Panc1 (cell line): Measurements from ENCODE around the gene PRELID3B. TPM values are rescaled to one million over a fixed set of nuclear protein-coding genes. Genes with fewer than 3 reads are reported as not detected.

Experiments
- ATAC-seq: fragments of 200-7000 bp; cut with Tn5 transposase; 2 replicates; pipeline ENCODE4 v1.9.1; 2020; ENCODE audit warnings: mild to moderate bottlenecking, moderate library complexity
- BruUV-seq: library from RNA; stranded (reverse); fragments of 400-500 nt; replicated peaks from 2 replicates; lab custom pipeline; 2021; lab: Mats Ljungman, UMichigan
- CTCF ChIA-PET: fragments of 300-600 bp; sonication (Branson Sonifier 250); formaldehyde crosslinking; loops from one replicate; lab custom pipeline; 2022; ENCODE audit warnings: antibody characterized with exemption; lab: Charles Lee
- POLR2A ChIA-PET: fragments of 300-600 bp; sonication (Branson Sonifier 250); formaldehyde crosslinking; loops from one replicate; lab custom pipeline; 2022; ENCODE audit warnings: antibody characterized with exemption; lab: Charles Lee
- DNase-seq: peaks from one replicate; pipeline ENCODE4 v3.0.0-alpha.2; 2010; ENCODE audit warnings: low read depth, low spot score
- H3K27ac ChIP-seq: 2 replicates; pipeline ENCODE4 v1.5.1; 2011; ENCODE audit warnings: mild to moderate bottlenecking, low read length, inconsistent platforms
- H3K27me3 ChIP-seq: fragments of 200-500 bp; sonication (Bioruptor generic); 2 replicates; pipeline ENCODE4 v1.6.0; 2014; ENCODE audit warnings: low read length, inconsistent platforms; ENCODE audit not compliant: control insufficient read depth, insufficient read depth
- H3K36me3 ChIP-seq: fragments of 200-500 bp; sonication (Bioruptor generic); 2 replicates; pipeline ENCODE4 v1.5.1; 2014; ENCODE audit warnings: inconsistent platforms, mild to moderate bottlenecking, low read length, moderate library complexity; ENCODE audit not compliant: control insufficient read depth, insufficient read depth
- H3K4me1 ChIP-seq: 2 replicates; pipeline ENCODE4 v1.5.1; 2011; ENCODE audit warnings: inconsistent platforms, mild to moderate bottlenecking, low read length, moderate library complexity; ENCODE audit not compliant: control insufficient read depth, insufficient read depth
- H3K4me3 ChIP-seq, 2 experiments: 2 replicates each; pipeline ENCODE4 v1.5.1; 2011 to 2012; ENCODE audit warnings: low read depth in 2 of 2, low read length in 2 of 2, mild to moderate bottlenecking in 2 of 2, inconsistent platforms in 1 of 2, moderate library complexity in 1 of 2
- H3K9me3 ChIP-seq: fragments of 200-500 bp; sonication (Bioruptor generic); 2 replicates; pipeline ENCODE4 v1.5.1; 2014; ENCODE audit warnings: low read depth, mild to moderate bottlenecking, inconsistent platforms, low read length, moderate library complexity; ENCODE audit not compliant: control insufficient read depth, insufficient read depth
- POLR2AphosphoS5 ChIP-seq: IDR thresholded peaks from 2 replicates; pipeline ENCODE4 v1.6.1; 2012; ENCODE audit warnings: mild to moderate bottlenecking, low read depth, low read length, moderate library complexity
- REST ChIP-seq, 2 experiments: IDR thresholded peaks; 2 replicates each; pipeline ENCODE4 v1.6.1; 2011 to 2012; ENCODE audit warnings: low read depth in 2 of 2, control low read depth in 1 of 2, low read length in 1 of 2, mild to moderate bottlenecking in 1 of 2, moderate library complexity in 1 of 2; ENCODE audit not compliant: insufficient read depth in 1 of 2
- SIN3A ChIP-seq: IDR thresholded peaks from 2 replicates; pipeline ENCODE4 v1.6.1; 2012; ENCODE audit warnings: low read depth, mild to moderate bottlenecking, low read length, moderate library complexity, borderline replicate concordance; ENCODE audit not compliant: insufficient read depth
- TCF7L2 ChIP-seq: IDR thresholded peaks from 2 replicates; pipeline ENCODE4 v1.6.1; 2011; ENCODE audit warnings: mild to moderate bottlenecking, low read depth, low read length, inconsistent platforms
- in situ Hi-C: cut with HindIII; loops from 2 replicates; pipeline ENCODE4 v1.10.0; 2016; ENCODE audit warnings: low sequenced_read_pairs, low pct_unique_long_range_greater_than_20kb
- intact Hi-C: fragments of 100-400 bp; cut with micrococcal nuclease; formaldehyde crosslinking; loops from one replicate; pipeline ENCODE4 v1.10.0; 2022; ENCODE audit not compliant: unreplicated experiment
- total RNA-seq: library from RNA; stranded (reverse); gene quantifications from one replicate; pipeline ENCODE4 v1.2.1, GENCODE V29; 2021; ENCODE audit not compliant: unreplicated experiment
- TF ChIP-seq, protein P1 (sequence below): fragments of 450-650 bp; IDR thresholded peaks from 2 replicates; pipeline ENCODE4 v1.5.1; 2017; ENCODE audit warnings: mild to moderate bottlenecking

PRELID3B gene
- total RNA-seq, 1 experiment from 2014 or later = 131 TPM

GRCh38 chr20:59050437-59050836 is 7.9 kb upstream of the PRELID3B start:
- Histone ChIP-seq H3K27ac (no peak overlapping the region), H3K27me3 (peaks cover 15% of the 10 kb centered on the region; the same call in 1 of the 2 replicates), H3K4me3 (no peak overlapping the region), H3K4me1 (no peaks in the 10 kb centered on the region), H3K36me3 (no peaks in the 10 kb centered on the region), H3K9me3 (no peaks in the 10 kb centered on the region)
- BruUV-seq = no TSS peak
- POLR2A ChIA-PET = no interaction called here
- CTCF ChIA-PET = no interaction called here
- DNase-seq = no peak
- intact Hi-C loops (no loop called here), in situ Hi-C loops (no loop called here)
- ATAC-seq = no peak
- TF ChIP-seq SIN3A = no peak
- TF ChIP-seq REST (IDR thresholded peaks at IDR 0.05; ENCODE audit: insufficient read depth in 1 of 2, low read depth in 2 of 2, low read length in 1 of 2) = no peak
- no peak for TF ChIP-seq POLR2AphosphoS5
- TF ChIP-seq TCF7L2 = no peak
- TF ChIP-seq, protein P1, sequence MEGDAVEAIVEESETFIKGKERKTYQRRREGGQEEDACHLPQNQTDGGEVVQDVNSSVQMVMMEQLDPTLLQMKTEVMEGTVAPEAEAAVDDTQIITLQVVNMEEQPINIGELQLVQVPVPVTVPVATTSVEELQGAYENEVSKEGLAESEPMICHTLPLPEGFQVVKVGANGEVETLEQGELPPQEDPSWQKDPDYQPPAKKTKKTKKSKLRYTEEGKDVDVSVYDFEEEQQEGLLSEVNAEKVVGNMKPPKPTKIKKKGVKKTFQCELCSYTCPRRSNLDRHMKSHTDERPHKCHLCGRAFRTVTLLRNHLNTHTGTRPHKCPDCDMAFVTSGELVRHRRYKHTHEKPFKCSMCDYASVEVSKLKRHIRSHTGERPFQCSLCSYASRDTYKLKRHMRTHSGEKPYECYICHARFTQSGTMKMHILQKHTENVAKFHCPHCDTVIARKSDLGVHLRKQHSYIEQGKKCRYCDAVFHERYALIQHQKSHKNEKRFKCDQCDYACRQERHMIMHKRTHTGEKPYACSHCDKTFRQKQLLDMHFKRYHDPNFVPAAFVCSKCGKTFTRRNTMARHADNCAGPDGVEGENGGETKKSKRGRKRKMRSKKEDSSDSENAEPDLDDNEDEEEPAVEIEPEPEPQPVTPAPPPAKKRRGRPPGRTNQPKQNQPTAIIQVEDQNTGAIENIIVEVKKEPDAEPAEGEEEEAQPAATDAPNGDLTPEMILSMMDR = no peak

- DNase-seq (no peak), ATAC-seq (no peak)
- peaks cover 3% of the 10 kb centered on the region; the same call in 1 of the 2 replicates for H3K4me1 ChIP-seq
- no TSS peak for BruUV-seq
- ChIA-PET POLR2A (no interaction called here), CTCF (no interaction called here)
- no peaks in the 10 kb centered on the region for H3K9me3 ChIP-seq
- H3K36me3 ChIP-seq = no peaks in the 10 kb centered on the region
- in situ Hi-C loops (no loop called here), intact Hi-C loops (no loop called here)
- no peak for TF ChIP-seq TCF7L2
- no peak for TF ChIP-seq POLR2AphosphoS5
- TF ChIP-seq, protein P1 = no peak
- no peak for TF ChIP-seq REST (IDR thresholded peaks at IDR 0.05; ENCODE audit: insufficient read depth in 1 of 2, low read depth in 2 of 2, low read length in 1 of 2)
- no peak for TF ChIP-seq SIN3A
- H3K27me3 ChIP-seq = peaks cover 8% of the 10 kb centered on the region; the same call in 1 of the 2 replicates
- no peak overlapping the region for H3K4me3 ChIP-seq
- no peak overlapping the region for H3K27ac ChIP-seq
These were observed 6.1 kb upstream of the PRELID3B start for GRCh38 chr20:59048681-59049030.
